Lung (tissue), 12 donors: Measurements from ENCODE around the gene HNF1A. TPM values are rescaled to one million over a fixed set of nuclear protein-coding genes. Genes with fewer than 3 reads are reported as not detected.
A peak's percentile ranks its signal among the peaks of the same experiment; 100 is the strongest.
"Not testable (repeated sequence)": the region's sequence is repeated elsewhere in the genome, so short reads cannot be mapped to it uniquely, and the experiment has no call there.

Experiments
- ATAC-seq: fragments of 200-7000 bp; cut with Tn5 transposase; one replicate; pipeline ENCODE4 v1.9.1; 2020; ENCODE audit warnings: moderate number of reproducible peaks; ENCODE audit not compliant: insufficient read depth, low FRiP score
- DNase-seq, 3 donors: peaks; one replicate each; pipeline ENCODE4 v3.0.0-alpha.2; 2013 to 2017
- H3K27ac ChIP-seq, 2 donors: one replicate each; pipeline ENCODE4 v1.5.1; 2013; ENCODE audit warnings: mild to moderate bottlenecking in 2 of 2, moderate library complexity in 2 of 2, control low read depth in 1 of 2, inconsistent platforms in 1 of 2, low read depth in 1 of 2, low read length in 1 of 2
- H3K27me3 ChIP-seq, 3 donors: one replicate each; pipeline ENCODE4 v1.5.1; 2013; ENCODE audit warnings: low read length in 2 of 3; ENCODE audit not compliant: control insufficient read depth in 3 of 3, insufficient read depth in 3 of 3
- H3K36me3 ChIP-seq, 4 donors: one replicate each; pipeline ENCODE4 v1.5.1; 2013; ENCODE audit warnings: low read length in 4 of 4, mild to moderate bottlenecking in 1 of 4, moderate library complexity in 1 of 4; ENCODE audit not compliant: control insufficient read depth in 4 of 4, insufficient read depth in 4 of 4
- H3K4me1 ChIP-seq, 5 donors: one replicate each; pipeline ENCODE4 v1.5.1; 2013; ENCODE audit warnings: low read length in 5 of 5, mild to moderate bottlenecking in 2 of 5, moderate library complexity in 1 of 5; ENCODE audit not compliant: control insufficient read depth in 5 of 5, insufficient read depth in 5 of 5
- H3K4me3 ChIP-seq: one replicate; pipeline ENCODE4 v1.5.1; 2013; ENCODE audit warnings: mild to moderate bottlenecking, control low read depth, moderate library complexity
- H3K9ac ChIP-seq, 2 donors: one replicate each; pipeline ENCODE4 v1.5.1; 2013; ENCODE audit warnings: low read length in 2 of 2, control low read depth in 1 of 2; ENCODE audit not compliant: insufficient read depth in 1 of 2
- H3K9me3 ChIP-seq, 4 donors: one replicate each; pipeline ENCODE4 v1.5.1; 2013; ENCODE audit warnings: low read length in 3 of 4, mild to moderate bottlenecking in 1 of 4, moderate library complexity in 1 of 4; ENCODE audit not compliant: control insufficient read depth in 4 of 4, insufficient read depth in 3 of 4
- WGBS, 2 donors: extraction: QIAGEN DNeasy Blood & Tissue Kit; methylation state at CpG; one replicate each; pipeline ENCODE4 v1.1.7; 2013; 5-methylcytosine and 5-hydroxymethylcytosine counted together
- polyA plus RNA-seq, 2 donors: library from polyadenylated mRNA; stranded (reverse); fragments of 200-250 nt; gene quantifications; one replicate each; pipeline ENCODE4 v1.2.1, GENCODE V29; 2013
- total RNA-seq, 2 donors: library from RNA; depleted of rRNA in 1 of 2; stranded (reverse); fragments of >200 nt in 1 of 2; gene quantifications; one replicate each; pipeline ENCODE4 v1.2.1, GENCODE V29; 2014 to 2021
- TF ChIP-seq, protein P1 (sequence below): IDR thresholded peaks from 2 replicates; pipeline ENCODE4 v1.5.1; 2012; ENCODE audit warnings: mild to moderate bottlenecking; ENCODE audit errors: control extremely low read depth, extremely low read depth
- donor health status: control.
- donor health status: control.
- donor health status: Bipolar disorder and iron deficiency.
- donor health status: healthy.
- donor health status: DM: yes; HTN: yes; CAD: no.

The HNF1A gene
- total and polyA plus RNA-seq, 4 donors, result 0.06 to 0.52 (median 0.27) TPM

DNA sequence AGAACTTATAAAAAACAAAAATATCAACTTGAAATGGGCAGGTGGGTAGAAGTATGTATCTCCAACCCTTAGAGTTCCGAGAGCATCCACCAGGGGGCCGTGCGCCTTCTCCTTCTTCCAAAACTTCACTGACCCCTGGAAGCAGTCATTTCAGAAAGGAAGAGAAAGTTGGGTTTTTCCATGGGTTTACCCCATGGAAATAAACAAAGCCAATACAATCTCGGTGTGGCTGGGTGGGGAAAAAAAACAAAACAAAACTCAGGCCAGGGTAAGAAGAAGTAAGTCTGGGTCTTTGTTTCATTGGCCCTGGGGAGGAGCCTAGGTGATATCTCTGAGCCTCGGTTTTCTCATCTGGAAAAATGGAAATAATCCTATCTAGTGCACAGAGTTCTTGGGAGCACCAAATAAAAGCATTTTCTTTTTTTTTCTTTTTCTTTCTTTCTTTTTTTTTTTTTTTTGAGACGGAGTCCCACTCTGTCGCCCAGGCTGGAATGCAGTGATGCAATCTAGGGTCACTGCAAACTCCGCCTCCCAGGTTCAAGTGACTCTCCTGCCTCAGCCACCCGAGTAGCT, 33.6 kb upstream of the HNF1A start:
- ATAC-seq (peak; percentile 41), DNase-seq (peak; percentile 42 to 51 (median 51))
- H3K27ac ChIP-seq, result no peak overlapping the region
- H3K4me3 ChIP-seq, result no peak overlapping the region
- TF ChIP-seq, protein P1, sequence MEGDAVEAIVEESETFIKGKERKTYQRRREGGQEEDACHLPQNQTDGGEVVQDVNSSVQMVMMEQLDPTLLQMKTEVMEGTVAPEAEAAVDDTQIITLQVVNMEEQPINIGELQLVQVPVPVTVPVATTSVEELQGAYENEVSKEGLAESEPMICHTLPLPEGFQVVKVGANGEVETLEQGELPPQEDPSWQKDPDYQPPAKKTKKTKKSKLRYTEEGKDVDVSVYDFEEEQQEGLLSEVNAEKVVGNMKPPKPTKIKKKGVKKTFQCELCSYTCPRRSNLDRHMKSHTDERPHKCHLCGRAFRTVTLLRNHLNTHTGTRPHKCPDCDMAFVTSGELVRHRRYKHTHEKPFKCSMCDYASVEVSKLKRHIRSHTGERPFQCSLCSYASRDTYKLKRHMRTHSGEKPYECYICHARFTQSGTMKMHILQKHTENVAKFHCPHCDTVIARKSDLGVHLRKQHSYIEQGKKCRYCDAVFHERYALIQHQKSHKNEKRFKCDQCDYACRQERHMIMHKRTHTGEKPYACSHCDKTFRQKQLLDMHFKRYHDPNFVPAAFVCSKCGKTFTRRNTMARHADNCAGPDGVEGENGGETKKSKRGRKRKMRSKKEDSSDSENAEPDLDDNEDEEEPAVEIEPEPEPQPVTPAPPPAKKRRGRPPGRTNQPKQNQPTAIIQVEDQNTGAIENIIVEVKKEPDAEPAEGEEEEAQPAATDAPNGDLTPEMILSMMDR, result peak; percentile 34
- WGBS, 2 donors, result 41 to 51% methylated on average over 9 of the region's 9 CpGs
- no peaks in the 10 kb centered on the region for H3K27me3 ChIP-seq
- H3K36me3 ChIP-seq, result no peaks in the 10 kb centered on the region
- H3K9ac ChIP-seq, result no peak overlapping the region
- peaks cover 0 to 3% (median 0%) of the 10 kb centered on the region in 4 donors for H3K9me3 ChIP-seq
- H3K4me1 ChIP-seq, result no peaks in the 10 kb centered on the region

DNA sequence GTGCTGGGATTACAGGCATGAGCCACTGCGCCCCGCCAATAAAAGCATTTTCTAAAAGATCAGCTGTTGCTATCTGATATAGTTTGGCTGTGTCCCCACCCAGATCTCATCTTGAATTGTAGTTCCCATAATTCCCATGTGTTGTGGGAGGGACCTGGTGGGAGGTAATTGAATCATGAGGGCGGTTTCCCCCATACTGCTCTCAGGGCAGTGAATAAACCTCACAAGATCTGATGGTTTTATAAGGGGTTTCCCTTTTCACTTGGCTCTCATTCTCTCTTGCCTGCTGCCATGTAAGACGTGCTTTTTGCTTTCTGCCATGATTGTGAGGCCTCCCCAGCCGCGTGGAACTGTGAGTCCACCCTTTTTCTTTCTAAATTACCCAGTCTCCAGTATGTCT, 32.8 kb upstream of the HNF1A start:
- ATAC-seq, H3K36me3 ChIP-seq: not testable (repeated sequence)
- WGBS, 2 donors, result 85 to 93% methylated on average over 6 of the region's 6 CpGs

DNA sequence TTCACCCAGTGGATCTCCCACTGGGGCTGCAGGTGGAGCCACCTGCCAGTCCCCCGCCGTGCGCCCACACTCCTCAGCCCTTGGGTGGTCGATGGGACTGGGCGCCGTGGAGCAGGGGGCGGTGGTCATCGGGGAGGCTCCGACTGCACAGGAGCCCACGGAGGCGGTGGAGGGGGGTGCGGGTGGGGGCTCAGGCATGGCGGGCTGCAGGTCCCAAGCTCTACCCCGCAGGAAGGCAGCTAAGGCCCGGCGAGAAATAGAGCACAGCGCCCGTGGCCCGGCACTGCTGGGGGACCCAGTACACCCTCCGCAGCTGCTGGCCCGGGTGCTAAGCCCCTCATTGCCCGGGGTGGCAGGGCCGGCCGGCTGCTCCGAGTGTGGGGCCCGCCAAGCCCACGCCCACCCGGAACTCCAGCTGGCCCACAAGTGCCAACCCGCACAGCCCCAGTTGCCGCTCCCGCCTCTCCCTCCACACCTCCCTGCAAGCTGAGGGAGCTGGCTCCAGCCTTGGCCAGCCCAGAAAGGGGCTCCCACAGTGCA, 28.0 kb upstream of the HNF1A start:
- not testable (repeated sequence) for H3K27me3 ChIP-seq, H3K9me3 ChIP-seq, H3K4me3 ChIP-seq, H3K4me1 ChIP-seq, DNase-seq, H3K9ac ChIP-seq, H3K36me3 ChIP-seq, ATAC-seq, H3K27ac ChIP-seq
- WGBS, 2 donors, result 95 to 97% methylated on average over 27 to 31 of the region's 31 CpGs

More for the DNA sequence above, 32.8 kb upstream of the HNF1A start:
- H3K27ac ChIP-seq, DNase-seq, H3K4me3 ChIP-seq, H3K27me3 ChIP-seq, H3K9ac ChIP-seq, H3K9me3 ChIP-seq, H3K4me1 ChIP-seq: not testable (repeated sequence)

DNA sequence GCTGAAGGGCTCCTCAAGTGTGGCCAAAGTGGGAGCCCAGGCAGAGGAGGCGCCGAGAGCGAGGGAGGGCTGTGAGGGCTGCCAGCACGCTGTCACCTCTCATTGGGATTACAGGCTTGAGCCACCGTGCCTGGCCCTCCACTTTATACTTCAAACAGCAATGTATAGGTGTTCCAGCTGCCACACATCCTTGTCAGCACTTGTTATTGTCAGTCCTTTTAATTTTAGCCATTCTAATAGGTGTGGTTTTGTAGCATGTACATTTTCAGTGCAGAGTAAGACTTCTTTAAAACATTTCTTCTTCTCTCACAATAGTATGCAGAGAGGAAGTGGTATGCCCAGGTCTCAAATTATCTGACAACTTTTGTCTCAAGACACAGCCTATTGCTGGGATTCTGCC, 27.5 kb upstream of the HNF1A start:
- Histone ChIP-seq H3K4me3 (no peak overlapping the region), H3K4me1 (no peaks in the 10 kb centered on the region), H3K27ac (no peak overlapping the region), H3K9me3 (peaks cover 0 to 4% (median 1%) of the 10 kb centered on the region in 4 donors), H3K9ac (no peak overlapping the region), H3K27me3 (no peaks in the 10 kb centered on the region), H3K36me3 (no peaks in the 10 kb centered on the region)
- ATAC-seq, result no peak
- whole genome bisulfite sequencing, 2 donors, result 88 to 93% methylated on average over 5 of the region's 5 CpGs
- no peak for DNase-seq
- TF ChIP-seq, protein P1, result no peak
